Upper lobe of right lung (tissue), 1 donor: Measurements from ENCODE around the gene CRTC1. TPM values are rescaled to one million over a fixed set of nuclear protein-coding genes. Genes with fewer than 3 reads are reported as not detected.

ENCODE experiments used
- ATAC-seq: fragments of 200-7000 bp; cut with Tn5 transposase; one replicate; pipeline ENCODE4 v1.9.1; 2020; ENCODE audit warnings: mild to moderate bottlenecking, moderate library complexity
- DNase-seq: peaks from one replicate; pipeline ENCODE4 v3.0.0-alpha.2; 2020
- H3K27ac ChIP-seq: fragments of 200-600 bp; one replicate; pipeline ENCODE4 v1.8.0; 2022
- H3K27me3 ChIP-seq: fragments of 200-600 bp; one replicate; pipeline ENCODE4 v1.8.0; 2022; ENCODE audit warnings: mild to moderate bottlenecking
- H3K36me3 ChIP-seq: fragments of 200-600 bp; one replicate; pipeline ENCODE4 v1.8.0; 2022
- H3K4me1 ChIP-seq: fragments of 200-600 bp; one replicate; pipeline ENCODE4 v1.8.0; 2022
- H3K4me3 ChIP-seq: fragments of 200-600 bp; one replicate; pipeline ENCODE4 v1.8.0; 2022; ENCODE audit warnings: mild to moderate bottlenecking
- H3K9me3 ChIP-seq: fragments of 200-600 bp; one replicate; pipeline ENCODE4 v1.8.0; 2022
- intact Hi-C: fragments of 100-400 bp; cut with DNase I; formaldehyde crosslinking; loops from one replicate; pipeline ENCODE4 v1.11.0; 2022
- total RNA-seq: library from RNA; stranded (reverse); fragmentation: NEBNext Ultra II Directional; extraction: Animal tissue kit (Norgen Biotek cat#: 25700); gene quantifications from one replicate; pipeline ENCODE4 v1.2.1, GENCODE V29; 2021
- TF ChIP-seq, protein P1 (sequence below): fragments of 200-600 bp; IDR thresholded peaks from one replicate; pipeline ENCODE4 v1.8.0; 2022; ENCODE audit warnings: antibody characterized with exemption
- donor health status: DM: no; HTN: yes; CAD: no; lungs with severe emphysema.

CRTC1 gene
- total RNA-seq, 1 donor from 2014 or later, result 13.8 TPM

DNA sequence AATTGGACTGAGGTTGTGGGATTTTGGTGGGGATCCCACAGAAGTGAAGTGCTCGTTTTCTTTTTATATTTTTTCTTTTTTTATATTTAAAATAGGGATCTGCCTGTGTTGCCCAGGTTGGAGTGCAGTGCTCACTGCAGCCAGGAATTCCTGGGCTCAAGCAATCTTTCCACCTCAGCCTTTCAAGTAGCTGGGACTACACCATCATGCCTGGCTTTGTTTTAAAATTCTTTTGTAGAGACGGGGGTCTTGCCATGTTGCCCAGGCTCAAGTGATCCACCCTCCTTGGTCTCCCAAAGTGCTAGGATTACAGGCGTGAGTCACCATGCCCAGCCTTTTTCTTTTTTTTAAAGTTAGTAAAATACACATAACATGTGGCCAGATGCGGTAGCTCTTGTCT, 20.6 kb downstream of the CRTC1 start:
- intact Hi-C loops, result no loop called here
- no peaks in the 10 kb centered on the region for H3K27me3 ChIP-seq
- H3K4me3 ChIP-seq, result no peak overlapping the region
- DNase-seq (no peak), ATAC-seq (no peak)
- H3K27ac ChIP-seq, result no peak overlapping the region
- peaks cover 15% of the 10 kb centered on the region for H3K4me1 ChIP-seq
- TF ChIP-seq, protein P1, sequence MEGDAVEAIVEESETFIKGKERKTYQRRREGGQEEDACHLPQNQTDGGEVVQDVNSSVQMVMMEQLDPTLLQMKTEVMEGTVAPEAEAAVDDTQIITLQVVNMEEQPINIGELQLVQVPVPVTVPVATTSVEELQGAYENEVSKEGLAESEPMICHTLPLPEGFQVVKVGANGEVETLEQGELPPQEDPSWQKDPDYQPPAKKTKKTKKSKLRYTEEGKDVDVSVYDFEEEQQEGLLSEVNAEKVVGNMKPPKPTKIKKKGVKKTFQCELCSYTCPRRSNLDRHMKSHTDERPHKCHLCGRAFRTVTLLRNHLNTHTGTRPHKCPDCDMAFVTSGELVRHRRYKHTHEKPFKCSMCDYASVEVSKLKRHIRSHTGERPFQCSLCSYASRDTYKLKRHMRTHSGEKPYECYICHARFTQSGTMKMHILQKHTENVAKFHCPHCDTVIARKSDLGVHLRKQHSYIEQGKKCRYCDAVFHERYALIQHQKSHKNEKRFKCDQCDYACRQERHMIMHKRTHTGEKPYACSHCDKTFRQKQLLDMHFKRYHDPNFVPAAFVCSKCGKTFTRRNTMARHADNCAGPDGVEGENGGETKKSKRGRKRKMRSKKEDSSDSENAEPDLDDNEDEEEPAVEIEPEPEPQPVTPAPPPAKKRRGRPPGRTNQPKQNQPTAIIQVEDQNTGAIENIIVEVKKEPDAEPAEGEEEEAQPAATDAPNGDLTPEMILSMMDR, result no peak
- H3K9me3 ChIP-seq, result no peaks in the 10 kb centered on the region
- no peaks in the 10 kb centered on the region for H3K36me3 ChIP-seq

DNA sequence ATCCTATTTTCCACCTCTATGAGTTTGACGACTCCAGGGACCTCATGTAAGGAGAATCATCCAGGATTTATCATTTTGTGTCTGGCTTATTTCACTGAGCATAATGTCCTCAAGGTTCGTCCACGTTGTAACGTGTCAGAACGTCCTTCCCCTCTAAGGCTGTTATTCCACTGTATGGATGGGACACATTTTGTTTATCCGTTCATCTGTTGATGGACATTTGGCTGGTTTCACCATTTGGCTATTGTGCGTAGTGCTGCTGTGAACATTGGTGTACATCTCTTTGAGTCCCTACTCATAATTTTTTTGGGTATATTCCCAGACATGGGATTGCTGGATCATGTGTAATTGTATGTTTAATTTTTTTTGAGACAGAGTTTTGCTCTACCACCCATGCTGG, 21.5 kb downstream of the CRTC1 start:
- TF ChIP-seq, protein P1, result no peak
- Histone ChIP-seq H3K36me3 (no peaks in the 10 kb centered on the region), H3K4me1 (peaks cover 18% of the 10 kb centered on the region), H3K9me3 (no peaks in the 10 kb centered on the region), H3K27me3 (no peaks in the 10 kb centered on the region), H3K4me3 (no peak overlapping the region), H3K27ac (no peak overlapping the region)
- intact Hi-C loops, result no loop called here
- ATAC-seq (no peak), DNase-seq (no peak)

DNA sequence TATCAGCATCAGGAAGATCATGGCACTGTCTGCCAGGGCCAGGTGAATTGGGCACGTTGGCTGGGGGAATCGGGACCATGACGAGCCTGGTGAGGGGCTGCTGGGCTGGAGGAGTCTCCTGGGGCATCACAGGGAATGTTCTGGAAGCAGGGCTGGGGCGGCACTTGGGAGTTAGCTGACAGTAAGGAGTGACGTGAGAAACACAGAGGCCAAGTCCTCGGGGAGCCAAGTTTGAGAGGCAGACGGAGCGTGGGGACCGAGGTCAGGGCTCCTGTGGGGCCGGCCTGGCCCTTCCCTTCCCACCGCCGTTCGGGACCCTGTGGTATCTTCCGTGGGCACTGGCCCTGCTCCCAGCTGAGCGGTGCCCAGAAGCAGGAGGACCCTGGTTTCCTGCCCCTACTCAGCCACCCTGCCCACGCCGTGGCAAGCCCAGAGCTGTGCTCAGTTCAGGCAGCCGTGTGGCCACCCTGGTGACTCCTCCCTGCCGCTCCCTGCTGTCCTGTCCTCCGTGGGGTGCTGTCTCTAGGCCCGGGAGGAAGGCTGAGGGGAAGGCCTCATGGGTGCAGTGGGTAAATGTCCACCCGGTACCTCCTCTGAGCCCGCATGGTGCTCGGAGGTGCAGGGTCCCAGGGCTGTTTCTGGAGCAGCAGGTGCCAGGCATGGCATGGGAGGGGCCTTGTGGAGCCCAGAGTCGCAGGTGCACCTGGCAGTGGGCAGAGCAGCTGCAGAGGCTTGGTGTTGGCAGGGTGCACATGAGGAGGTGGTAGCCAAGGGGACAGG, 25.2 kb downstream of the CRTC1 start:
- TF ChIP-seq, protein P1, result no peak
- Histone ChIP-seq H3K36me3 (no peaks in the 10 kb centered on the region), H3K27me3 (no peaks in the 10 kb centered on the region), H3K9me3 (no peaks in the 10 kb centered on the region), H3K4me1 (peaks cover 15% of the 10 kb centered on the region), H3K4me3 (no peak overlapping the region), H3K27ac (no peak overlapping the region)
- DNase-seq (no peak), ATAC-seq (peak; percentile 7)
- intact Hi-C loops, result no loop called here

DNA sequence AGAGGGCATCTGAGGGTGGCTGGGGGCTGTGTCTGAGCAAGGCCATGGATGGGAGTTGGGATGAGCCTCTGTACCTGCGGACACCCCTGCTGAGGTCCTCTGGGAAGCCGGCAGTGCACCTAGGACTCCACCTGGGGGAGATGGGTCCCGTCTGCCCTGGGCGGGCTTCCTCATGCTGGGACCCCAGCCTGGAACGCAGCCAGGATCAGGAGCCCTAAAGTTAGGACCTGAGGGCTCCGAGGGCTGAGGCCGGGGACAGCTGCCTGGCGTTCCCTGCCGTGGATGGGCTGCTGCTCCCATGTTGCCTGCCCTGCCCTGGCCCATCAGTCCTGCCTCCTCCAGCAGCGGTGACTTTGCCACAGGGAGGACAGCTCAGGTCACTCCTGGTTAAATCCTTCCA, 26.1 kb downstream of the CRTC1 start:
- Histone ChIP-seq H3K27ac (no peak overlapping the region), H3K36me3 (no peaks in the 10 kb centered on the region), H3K4me3 (no peak overlapping the region), H3K4me1 (peaks cover 15% of the 10 kb centered on the region), H3K27me3 (no peaks in the 10 kb centered on the region), H3K9me3 (no peaks in the 10 kb centered on the region)
- ATAC-seq (peak; percentile 5), DNase-seq (no peak)
- TF ChIP-seq, protein P1, result no peak
- intact Hi-C loops, result no loop called here

DNA sequence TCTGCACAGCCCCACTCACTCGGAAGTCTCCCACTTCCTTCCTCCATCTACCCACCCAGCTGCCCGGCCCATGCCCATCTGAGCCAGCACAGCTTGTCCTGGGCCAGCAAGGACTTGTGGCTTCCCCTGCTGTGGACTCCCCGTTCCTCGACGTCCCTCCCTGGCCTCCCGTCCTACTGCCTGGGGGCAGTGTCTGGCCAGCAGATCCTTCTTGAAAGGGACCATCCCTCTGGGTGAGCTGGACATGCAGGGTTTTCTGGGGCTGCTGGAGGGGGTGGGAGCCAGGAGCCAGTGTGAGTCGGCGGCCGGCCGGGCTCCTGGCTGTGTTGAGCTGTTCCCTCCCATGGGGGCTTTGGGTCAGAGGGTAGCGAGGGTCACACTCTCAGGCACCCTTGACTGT, 26.7 kb downstream of the CRTC1 start:
- TF ChIP-seq, protein P1, result no peak
- ATAC-seq, result peak; percentile 25
- no peak for DNase-seq
- Histone ChIP-seq H3K27ac (no peak overlapping the region), H3K4me3 (no peak overlapping the region), H3K9me3 (no peaks in the 10 kb centered on the region), H3K36me3 (no peaks in the 10 kb centered on the region), H3K4me1 (peaks cover 15% of the 10 kb centered on the region), H3K27me3 (no peaks in the 10 kb centered on the region)
- intact Hi-C loops, result no loop called here
